Fibroblast of lung (primary cell): ENCODE measurements around the gene PER2. TPM values are rescaled to one million over a fixed set of nuclear protein-coding genes. Genes with fewer than 3 reads are reported as not detected.

Experiments used
- DNase-seq, 2 donors: peaks; one replicate each; pipeline versions ENCODE4 v3.0.0 to v3.0.0-alpha.2; 2010; ENCODE audit warnings: low read depth in 2 of 2
- H2AFZ ChIP-seq: 2 replicates; pipeline ENCODE4 v1.5.1; 2012; ENCODE audit warnings: low read length, control low read depth, inconsistent platforms
- H3K27ac ChIP-seq: 2 replicates; pipeline ENCODE4 v1.5.1; 2011; ENCODE audit warnings: low read length, control low read depth; ENCODE audit not compliant: insufficient read depth
- H3K27me3 ChIP-seq: 2 replicates; pipeline ENCODE4 v1.5.1; 2011; ENCODE audit warnings: mild to moderate bottlenecking, low read length; ENCODE audit not compliant: control insufficient read depth, insufficient read depth
- H3K36me3 ChIP-seq: 2 replicates; pipeline ENCODE4 v1.5.1; 2011; ENCODE audit warnings: low read length; ENCODE audit not compliant: control insufficient read depth, insufficient read depth
- H3K4me1 ChIP-seq: 2 replicates; pipeline ENCODE4 v1.5.1; 2011; ENCODE audit warnings: low read length; ENCODE audit not compliant: control insufficient read depth, insufficient read depth; ENCODE audit errors: extremely low read depth
- H3K4me2 ChIP-seq: 2 replicates; pipeline ENCODE4 v1.5.1; 2011; ENCODE audit warnings: low read length, control low read depth; ENCODE audit not compliant: insufficient read depth; ENCODE audit errors: extremely low read depth
- H3K4me3 ChIP-seq, 4 experiments: fragments of 200-600 bp in 1 of 4; sonication (generic) in 1 of 4; replicated peaks in 1 of 4; 2 replicates each; pipeline ENCODE4 v1.5.1; 2011 to 2016; ENCODE audit warnings: low read length in 4 of 4, low read depth in 3 of 4, mild to moderate bottlenecking in 3 of 4, control low read depth in 2 of 4, inconsistent platforms in 1 of 4, mixed read lengths in 1 of 4; ENCODE audit not compliant: insufficient read depth in 1 of 4; ENCODE audit errors: control extremely low read depth in 1 of 4
- H3K79me2 ChIP-seq: 2 replicates; pipeline ENCODE4 v1.5.1; 2012; ENCODE audit warnings: mild to moderate bottlenecking, low read length, inconsistent platforms; ENCODE audit not compliant: control insufficient read depth, insufficient read depth
- H3K9ac ChIP-seq: 2 replicates; pipeline ENCODE4 v1.5.1; 2011; ENCODE audit warnings: mild to moderate bottlenecking, low read length, control low read depth; ENCODE audit not compliant: insufficient read depth
- H3K9me3 ChIP-seq: 2 replicates; pipeline ENCODE4 v1.5.1; 2012; ENCODE audit warnings: low read depth, low read length; ENCODE audit not compliant: control insufficient read depth, insufficient read depth
- H4K20me1 ChIP-seq: 2 replicates; pipeline ENCODE4 v1.5.1; 2011; ENCODE audit warnings: low read length; ENCODE audit not compliant: control insufficient read depth, insufficient read depth; ENCODE audit errors: extremely low read depth
- EZH2 ChIP-seq: IDR thresholded peaks from 2 replicates; pipeline ENCODE4 v1.5.1; 2012; ENCODE audit warnings: low read length, control low read depth, mild to moderate bottlenecking; ENCODE audit errors: missing control alignments
- polyA plus RNA-seq, 2 donors: library from polyadenylated mRNA; depleted of rRNA in 1 of 2; stranded (reverse) in 1 of 2; unstranded in 1 of 2; fragments of >200 nt; gene quantifications; 2 replicates each; pipeline ENCODE4 v1.2.1, GENCODE V29; 2011 to 2012; ENCODE audit warnings: missing spikeins in 1 of 2
- total RNA-seq: library from RNA; depleted of rRNA; stranded (reverse); fragments of >200 nt; gene quantifications from 2 replicates; pipeline ENCODE4 v1.2.1, GENCODE V29; 2014
- TF ChIP-seq, protein P1 (sequence below), 2 donors: IDR thresholded peaks in 1 of 2; conservative IDR thresholded peaks in 1 of 2; 1 replicate in 1 of 2; 2 replicates in 1 of 2; pipeline ENCODE4 v1.5.1; 2011 to 2012; ENCODE audit warnings: low read length in 2 of 2, control low read depth in 1 of 2, inconsistent platforms in 1 of 2, low read depth in 1 of 2, mild to moderate bottlenecking in 1 of 2

The PER2 gene
- total and polyA plus RNA-seq, 2 donors (not counting 1 experiment from before 2014, with no cell fraction given): 1.9 to 4.6 TPM

DNA sequence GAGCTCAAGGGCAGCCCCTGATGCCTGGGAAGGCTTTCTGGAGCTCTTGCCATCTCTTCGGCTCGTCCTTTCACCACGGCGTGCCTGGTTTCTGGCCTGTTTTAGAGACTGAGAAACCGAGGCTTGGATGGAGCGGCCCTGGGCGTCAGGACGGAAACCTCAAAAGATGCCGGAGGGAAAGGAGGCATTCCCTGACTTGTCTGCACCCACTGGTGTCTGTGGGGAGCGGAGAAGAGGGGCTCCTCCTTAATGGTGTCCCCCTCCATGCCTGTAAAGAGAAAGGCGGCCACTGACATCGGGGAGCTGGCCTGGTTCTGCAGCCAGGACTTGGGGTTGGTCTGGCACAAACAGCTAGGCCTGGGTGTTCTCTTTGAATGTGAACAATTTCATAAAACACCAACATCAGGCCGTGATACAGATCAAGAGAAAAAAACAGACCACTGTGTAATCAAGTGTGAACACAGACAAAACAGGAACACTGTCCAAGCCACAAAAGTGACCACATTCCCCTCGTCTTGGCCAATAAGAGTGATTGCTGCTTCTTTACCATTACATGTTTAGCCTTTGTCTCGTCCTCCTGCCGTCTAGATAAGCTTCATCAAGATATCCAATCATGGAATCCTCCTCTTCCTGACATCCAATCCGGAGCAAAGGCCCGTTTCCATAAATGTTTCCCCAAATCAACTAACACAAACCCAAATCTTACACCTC is 84.3 kb downstream of the PER2 start:
- peak overlapping the region; percentile 69 for H3K4me2 ChIP-seq
- H3K4me1 ChIP-seq: no peaks in the 10 kb centered on the region
- H3K9me3 ChIP-seq: no peaks in the 10 kb centered on the region
- peak overlapping the region; percentile 85 for H2AFZ ChIP-seq
- TF ChIP-seq EZH2: no peak
- TF ChIP-seq, protein P1, sequence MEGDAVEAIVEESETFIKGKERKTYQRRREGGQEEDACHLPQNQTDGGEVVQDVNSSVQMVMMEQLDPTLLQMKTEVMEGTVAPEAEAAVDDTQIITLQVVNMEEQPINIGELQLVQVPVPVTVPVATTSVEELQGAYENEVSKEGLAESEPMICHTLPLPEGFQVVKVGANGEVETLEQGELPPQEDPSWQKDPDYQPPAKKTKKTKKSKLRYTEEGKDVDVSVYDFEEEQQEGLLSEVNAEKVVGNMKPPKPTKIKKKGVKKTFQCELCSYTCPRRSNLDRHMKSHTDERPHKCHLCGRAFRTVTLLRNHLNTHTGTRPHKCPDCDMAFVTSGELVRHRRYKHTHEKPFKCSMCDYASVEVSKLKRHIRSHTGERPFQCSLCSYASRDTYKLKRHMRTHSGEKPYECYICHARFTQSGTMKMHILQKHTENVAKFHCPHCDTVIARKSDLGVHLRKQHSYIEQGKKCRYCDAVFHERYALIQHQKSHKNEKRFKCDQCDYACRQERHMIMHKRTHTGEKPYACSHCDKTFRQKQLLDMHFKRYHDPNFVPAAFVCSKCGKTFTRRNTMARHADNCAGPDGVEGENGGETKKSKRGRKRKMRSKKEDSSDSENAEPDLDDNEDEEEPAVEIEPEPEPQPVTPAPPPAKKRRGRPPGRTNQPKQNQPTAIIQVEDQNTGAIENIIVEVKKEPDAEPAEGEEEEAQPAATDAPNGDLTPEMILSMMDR (conservative IDR thresholded peaks at IDR 0.05 in 1 of 2, IDR thresholded peaks at IDR 0.05 in 1 of 2; ENCODE audit: low read depth in 1 of 2, low read length in 2 of 2): no peak
- H4K20me1 ChIP-seq: no peaks in the 10 kb centered on the region
- DNase-seq: no peak
- peak overlapping the region; percentile 62 for H3K27ac ChIP-seq
- peaks cover 40% of the 10 kb centered on the region for H3K79me2 ChIP-seq
- peaks cover 15% of the 10 kb centered on the region for H3K27me3 ChIP-seq
- no peaks in the 10 kb centered on the region for H3K36me3 ChIP-seq
- peak overlapping the region; percentile 22 to 55 (median 46) for H3K4me3 ChIP-seq
- peak overlapping the region; percentile 64 for H3K9ac ChIP-seq

DNA sequence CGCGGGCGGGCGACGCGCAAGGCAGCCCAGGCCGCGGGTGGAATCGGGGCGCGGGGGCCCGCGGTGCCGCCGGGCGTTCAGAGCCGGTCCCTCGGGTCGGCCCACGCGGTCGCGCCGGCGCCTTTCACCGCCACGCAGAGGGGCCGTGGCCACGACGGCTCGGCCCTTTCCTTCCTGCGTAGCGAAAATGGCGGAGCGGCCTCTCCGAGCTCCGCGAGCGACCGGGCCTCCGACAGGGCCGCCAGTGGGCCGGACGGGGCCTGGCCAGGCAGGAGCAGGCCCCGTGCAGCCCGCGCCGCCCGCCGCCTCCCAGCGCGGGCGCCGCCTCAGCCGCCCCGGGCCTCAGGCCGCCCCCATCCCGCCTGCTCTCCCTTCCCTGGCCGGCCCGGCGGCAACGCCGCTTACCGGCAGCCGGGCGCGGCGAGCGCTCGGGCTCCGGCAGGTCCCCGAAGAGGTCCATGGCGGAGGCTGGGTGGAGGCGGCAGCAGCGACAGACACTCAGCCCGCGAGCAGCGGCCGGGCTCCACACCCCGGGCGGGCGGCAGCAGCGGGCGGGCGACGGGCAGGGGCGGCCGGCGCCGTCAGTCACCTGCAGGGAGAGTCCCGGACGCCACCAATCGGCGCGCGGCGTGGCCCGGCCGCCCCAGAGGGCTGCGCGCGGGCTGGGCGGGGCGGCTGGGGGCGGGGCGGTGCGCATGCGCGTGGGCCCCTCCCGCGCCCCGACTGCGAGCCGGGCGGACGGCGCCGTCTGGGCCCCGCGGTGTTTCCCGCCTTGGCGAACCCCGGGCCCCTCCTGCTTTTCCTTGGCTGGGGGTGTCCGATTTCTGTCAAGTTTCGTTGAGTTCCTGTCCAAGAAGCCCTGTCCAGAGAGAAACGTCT is 85.1 kb downstream of the PER2 start, which contains the start of gene ILKAP:
ILKAP (minus strand) TSS at position 602 of the 879 bp plus-strand sequence; CDS start at position 460, 142 bp downstream.
- Histone ChIP-seq H3K79me2 (peaks cover 48% of the 10 kb centered on the region), H3K4me1 (no peaks in the 10 kb centered on the region), H3K4me2 (peak within 1 kb of the TSS; percentile 91), H3K4me3 (peak within 1 kb of the TSS; percentile 39 to 88 (median 55)), H3K36me3 (no peaks in the 10 kb centered on the region), H3K27me3 (peaks cover 9% of the 10 kb centered on the region), H4K20me1 (no peaks in the 10 kb centered on the region), H3K27ac (peak within 1 kb of the TSS; percentile 64), H3K9me3 (no peaks in the 10 kb centered on the region), H2AFZ (peak within 1 kb of the TSS; percentile 85), H3K9ac (peak within 1 kb of the TSS; percentile 83)
- TF ChIP-seq, protein P1 (conservative IDR thresholded peaks at IDR 0.05 in 1 of 2, IDR thresholded peaks at IDR 0.05 in 1 of 2; ENCODE audit: low read depth in 1 of 2, low read length in 2 of 2): no peak
- TF ChIP-seq EZH2: no peak
- DNase-seq: peak; percentile 74 to 76
